ENCODE measurements around the gene TRABD2B.
"Not testable (repeated sequence)": the region's sequence is repeated elsewhere in the genome, so short reads cannot be mapped to it uniquely, and the experiment has no call there.

Gene TRABD2B

GRCh38 chr1:47963568-47964358, 33.4 kb downstream of the TRABD2B start:
- no peak for DNase-seq

DNA sequence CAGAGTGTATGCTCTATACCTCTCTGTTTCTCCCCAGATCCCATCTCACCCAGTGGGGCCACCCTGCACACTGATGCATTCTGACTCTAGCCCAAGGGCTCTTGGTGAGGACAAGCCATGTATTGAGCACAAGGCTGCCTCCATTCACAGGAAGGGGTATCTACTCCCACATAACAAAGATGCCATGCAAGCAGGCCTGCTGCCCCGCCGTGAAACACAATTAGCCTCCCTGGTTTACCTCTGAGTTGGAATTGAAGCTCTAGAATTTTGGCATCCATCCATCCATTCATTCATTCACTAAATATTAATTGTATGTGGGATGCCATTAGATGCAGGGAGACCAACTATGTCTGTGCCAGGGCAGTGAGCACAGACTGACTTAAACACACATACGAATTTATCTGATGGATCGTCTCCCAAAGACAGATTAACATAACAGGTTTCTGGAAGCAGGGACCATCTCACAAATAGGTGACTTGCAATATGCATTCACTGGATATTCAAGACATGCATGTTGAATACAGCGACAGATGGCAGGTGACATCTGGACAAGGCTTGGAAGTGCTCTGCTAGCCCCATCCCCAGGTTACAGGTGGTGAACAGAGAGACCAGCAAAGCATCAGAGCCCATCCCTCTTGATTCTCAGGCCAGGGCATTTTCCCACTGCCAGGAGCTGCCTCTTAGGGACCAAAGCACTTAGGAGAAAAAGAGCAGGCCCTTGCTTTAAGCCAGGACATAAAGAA, 34.3 kb downstream of the TRABD2B start:
- no peak for DNase-seq

DNA sequence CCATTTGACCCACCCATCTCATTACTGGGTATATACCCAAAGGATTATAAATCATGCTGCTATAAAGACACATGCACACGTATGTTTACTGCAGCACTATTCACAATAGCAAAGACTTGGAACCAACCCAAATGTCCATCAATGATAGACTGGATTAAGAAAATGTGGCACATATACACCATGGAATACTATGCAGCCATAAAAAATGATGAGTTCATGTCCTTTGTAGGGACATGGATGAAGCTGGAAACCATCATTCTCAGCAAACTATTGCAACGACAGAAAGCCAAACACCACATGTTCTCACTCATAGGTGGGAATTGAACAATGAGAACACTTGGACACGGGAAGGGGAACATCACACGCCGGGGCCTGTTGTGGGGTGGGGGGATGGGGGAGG, 35.4 kb downstream of the TRABD2B start:
- not testable (repeated sequence) for DNase-seq

DNA sequence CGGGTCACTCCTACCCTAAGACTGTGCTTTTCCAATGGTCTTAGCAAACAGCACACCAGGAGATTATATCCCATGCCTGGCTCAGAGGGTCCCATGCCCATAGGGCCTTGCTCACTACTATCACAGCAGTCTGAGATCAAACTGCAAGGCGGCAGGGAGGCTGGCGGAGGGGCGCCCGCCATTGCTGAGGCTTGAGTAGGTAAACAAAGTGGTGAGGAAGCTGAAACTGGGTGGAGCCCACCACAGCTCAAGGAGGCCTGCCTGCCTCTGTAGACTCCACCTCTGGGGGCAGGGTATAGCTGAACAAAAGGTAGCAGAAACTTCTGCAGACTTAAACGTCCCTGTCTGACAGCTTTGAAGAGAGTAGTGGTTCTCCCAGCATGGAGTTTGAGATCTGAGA, 40.7 kb downstream of the TRABD2B start:
- DNase-seq = not testable (repeated sequence)

DNA sequence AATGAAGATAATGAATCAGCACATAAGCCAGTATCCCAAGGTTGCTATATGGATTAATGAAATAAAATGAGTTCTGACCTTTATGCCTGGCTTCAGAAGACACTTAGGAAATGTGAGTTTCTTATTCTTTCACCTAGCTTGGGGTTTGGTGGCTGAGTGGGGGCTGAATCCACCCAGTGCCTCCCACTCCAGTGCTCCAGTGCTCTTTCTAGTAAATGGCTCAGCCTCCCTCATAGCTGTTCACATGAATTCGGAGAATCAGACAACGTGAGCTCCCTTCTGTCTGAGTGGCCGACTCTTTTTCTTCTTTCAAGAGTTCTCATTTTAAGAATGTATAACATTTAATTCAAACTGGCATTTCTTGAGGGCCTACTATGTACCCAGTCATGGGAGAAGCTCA, 43.5 kb downstream of the TRABD2B start:
- DNase-seq = no peak

DNA sequence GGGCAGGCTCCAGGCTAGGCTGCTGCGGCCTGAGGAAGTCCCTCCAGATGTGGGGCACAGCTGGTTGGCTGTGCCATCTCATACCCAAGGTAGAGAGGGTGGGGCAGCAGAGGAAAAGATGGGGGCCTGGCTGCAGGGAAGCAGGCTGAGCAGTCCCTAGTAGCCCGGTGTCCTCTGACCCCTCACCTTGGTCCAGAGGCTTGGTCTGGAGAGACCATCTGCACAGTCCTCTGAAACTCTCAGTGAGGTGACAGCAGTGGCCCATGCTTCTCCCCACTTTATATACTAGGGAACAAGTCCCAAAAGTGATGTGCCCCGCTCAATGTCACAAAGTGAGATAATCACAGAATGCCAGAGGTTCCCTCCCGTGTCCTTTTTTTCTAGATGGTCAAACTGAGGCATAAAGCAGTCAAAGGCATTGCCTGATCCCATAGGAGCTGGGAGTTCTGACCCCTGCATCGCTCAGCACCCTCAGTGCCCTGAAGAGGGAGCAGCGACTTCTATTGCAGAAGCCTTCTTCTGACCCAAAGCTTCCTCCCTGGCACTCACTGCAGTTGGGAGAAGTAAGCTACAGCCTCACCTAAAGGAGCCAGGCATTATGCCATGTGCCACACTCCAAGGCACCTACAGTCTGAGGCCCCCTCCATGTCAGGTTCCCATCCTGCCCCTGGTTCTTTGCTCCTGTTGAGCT, 45.5 kb downstream of the TRABD2B start:
- no peak for DNase-seq

- DNase-seq = no peak
These were observed 46.2 kb downstream of the TRABD2B start for GRCh38 chr1:47951026-47951425.

DNA sequence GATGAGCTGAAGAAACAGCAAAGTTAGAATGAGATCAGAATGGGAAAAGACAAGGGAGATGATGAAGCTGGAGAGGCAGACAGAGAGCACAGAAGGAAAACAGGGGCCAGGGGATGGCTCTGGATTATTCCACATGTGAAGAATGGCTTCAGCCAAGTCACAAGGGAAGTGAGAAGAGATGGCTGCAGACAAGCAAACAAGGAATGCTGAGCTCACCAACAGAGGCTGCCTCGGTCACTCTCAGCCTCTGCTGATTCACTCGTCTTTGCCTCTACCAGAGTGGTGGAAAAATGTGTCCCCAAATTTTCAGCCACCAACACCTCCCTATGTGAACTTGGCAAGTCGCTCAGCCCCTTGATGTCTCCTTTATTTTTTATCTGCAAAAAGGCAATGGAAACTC, 46.7 kb downstream of the TRABD2B start:
- no peak for DNase-seq

GRCh38 chr1:47948126-47948525, 49.1 kb downstream of the TRABD2B start:
- no peak for DNase-seq

GRCh38 chr1:47947531-47947930, 49.7 kb downstream of the TRABD2B start:
- no peak for DNase-seq

DNA sequence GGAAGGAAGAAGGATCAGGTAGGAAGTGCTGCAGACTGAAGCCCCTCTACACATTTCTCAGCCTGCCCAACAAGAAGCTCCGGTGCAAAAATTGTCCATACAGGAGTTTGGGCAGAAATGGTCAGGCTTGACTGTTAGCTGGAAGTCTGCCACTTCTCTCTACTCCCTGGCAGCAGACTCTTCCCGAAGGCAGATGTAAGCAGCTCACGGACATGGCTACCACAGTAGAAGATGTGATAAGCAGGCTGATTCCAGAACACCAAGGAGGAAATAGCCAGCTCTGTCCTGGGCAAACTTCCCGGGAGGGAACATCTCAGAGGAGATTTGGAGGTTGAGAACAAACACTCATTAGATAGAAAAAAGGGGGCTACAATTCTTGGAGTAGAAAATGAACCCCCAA, 52.6 kb downstream of the TRABD2B start:
- DNase-seq = no peak

GRCh38 chr1:47942240-47942629, 55.0 kb downstream of the TRABD2B start:
- no peak for DNase-seq

GRCh38 chr1:47941609-47942239, 55.5 kb downstream of the TRABD2B start:
- DNase-seq = no peak

DNA sequence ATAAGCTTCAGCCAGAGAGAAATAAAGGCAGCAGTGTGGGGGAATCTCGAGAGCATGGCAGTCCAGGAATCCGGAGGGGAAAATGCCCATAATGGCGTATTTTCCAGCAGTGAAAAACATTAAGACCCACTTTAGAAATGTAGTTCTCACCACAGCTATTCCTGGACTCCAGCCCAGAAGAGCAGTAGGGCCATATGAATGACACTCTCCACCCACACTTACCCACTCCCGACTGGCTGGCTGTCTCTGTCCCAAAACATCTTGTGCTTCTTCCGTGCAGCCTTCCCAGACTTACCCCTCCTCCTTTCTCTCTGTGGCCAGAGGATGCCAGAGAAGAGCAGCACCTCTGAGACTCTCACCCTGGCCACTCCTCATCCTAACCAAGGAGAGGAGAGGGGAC, 56.4 kb downstream of the TRABD2B start:
- DNase-seq = no peak

DNA sequence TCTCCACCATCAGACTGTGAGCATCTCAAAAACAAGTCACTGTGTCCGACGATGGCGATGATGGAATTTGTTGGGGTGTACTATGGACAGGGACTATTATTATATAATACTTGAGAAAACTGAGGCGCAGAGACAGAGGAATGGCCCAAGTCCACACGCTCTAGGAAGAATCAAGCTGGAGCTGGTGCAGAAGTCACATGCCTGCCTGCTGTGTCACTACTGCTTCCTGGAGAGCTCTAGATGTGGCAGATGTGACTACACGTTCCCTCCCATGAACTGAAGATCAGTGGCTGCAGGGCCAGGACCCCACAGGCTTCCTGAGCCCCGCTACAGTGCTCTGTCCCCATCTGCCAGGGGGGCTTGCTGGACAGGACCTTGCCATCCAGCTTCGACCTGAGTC, 56.9 kb downstream of the TRABD2B start:
- DNase-seq = no peak

GRCh38 chr1:47938520-47938919, 58.7 kb downstream of the TRABD2B start:
- DNase-seq = no peak

DNA sequence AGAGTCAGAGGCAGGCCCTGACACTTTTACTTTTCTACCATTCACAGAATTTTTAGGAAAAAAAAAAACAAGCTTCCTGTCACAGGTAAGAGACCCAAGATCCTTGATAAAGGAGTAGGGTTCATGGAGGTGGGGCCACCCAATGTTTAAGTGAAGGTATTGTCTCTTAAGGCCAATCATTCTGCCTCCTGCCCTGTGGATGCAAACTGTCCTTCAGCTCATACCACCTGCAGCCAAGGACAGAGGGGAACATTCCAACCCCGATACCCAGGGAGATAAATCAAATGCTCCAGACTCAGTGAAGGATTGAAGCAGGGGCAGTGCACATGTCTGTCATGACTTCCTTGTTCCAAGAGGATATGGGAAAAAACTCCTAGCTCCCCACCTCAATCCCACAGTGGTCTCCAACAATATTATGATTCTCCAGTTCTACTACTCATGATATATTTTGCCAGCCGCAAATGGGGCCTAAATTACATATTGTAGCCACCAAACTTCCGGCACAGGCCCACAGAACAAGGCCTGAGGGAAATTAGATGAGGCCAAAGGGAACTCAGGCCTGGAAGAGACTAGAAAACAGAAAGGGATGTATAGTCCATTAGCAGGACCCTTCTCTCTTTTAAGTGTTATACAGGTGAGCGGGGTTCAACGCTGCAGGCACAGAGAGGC, 59.5 kb downstream of the TRABD2B start:
- DNase-seq = no peak

DNA sequence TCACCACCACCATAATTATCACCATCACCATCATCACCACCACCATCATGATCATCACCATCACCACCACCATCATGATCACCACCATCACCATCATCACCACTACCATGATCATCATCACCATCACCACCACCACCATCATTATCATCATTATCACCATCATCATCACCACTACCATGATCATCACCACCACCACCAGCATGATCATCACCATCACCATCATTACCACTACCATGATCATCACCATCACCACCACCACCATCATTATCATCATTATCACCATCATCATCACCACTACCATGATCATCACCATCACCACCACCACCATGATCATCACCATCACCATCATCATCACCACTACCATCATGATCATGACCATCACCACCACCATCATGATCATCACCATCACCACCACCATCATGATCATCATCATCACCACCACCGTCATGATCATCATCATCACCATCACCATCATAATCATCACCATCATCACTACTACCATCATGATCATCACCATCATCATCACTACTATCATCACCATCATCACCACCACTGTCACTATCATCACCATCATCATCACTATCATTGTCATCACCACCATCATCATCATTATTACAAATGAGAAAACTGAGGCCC, 60.2 kb downstream of the TRABD2B start:
- DNase-seq = no peak

GRCh38 chr1:47935856-47936255, 61.3 kb downstream of the TRABD2B start:
- DNase-seq = no peak

DNA sequence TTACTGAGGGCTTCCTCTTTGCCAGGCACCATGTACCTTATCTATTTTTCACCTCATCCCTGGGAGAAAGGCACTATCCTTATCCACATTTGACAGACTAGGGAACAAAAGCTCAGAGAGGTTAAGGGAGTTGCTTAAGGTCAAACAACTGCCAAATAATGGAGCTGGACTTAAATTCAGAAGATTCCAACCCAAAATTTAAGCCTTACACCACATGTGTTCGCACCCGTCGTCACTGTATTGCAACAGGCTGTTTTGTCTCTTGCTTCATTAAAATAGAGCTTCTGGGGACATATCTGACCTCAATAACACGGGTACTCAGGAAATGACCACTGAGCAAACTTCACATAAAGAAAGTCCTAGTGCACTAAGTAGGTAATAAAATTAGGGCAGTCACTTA, 62.0 kb downstream of the TRABD2B start:
- DNase-seq = no peak

- no peak for DNase-seq
These were observed 62.9 kb downstream of the TRABD2B start for GRCh38 chr1:47934243-47934805.

DNA sequence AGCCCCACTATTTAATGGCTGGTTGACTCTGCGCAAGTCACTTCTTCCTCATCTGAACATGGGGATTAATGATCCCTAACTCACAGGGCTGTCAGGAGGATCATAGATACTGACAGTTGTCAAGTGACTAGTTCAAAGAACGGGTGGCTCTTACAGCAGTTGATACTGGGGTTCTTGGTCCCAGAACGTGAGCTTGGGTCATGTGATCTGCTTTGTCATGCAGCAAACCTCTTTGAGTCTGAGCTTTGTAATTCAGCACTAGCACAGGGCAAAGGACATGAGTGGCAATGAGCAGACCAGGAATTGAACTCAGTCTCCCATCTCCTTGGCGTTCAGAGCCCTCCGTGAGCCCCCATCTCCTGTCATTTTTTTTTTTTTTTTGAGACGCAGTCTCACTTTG, 64.4 kb downstream of the TRABD2B start:
- no peak for DNase-seq
